ENCODE data around the gene GNAQ.

Gene GNAQ

GRCh38 chr9:77677397-77677796 is 354.2 kb downstream of the GNAQ start:
- DNase-seq: no peak

GRCh38 chr9:77673941-77674791 is 357.4 kb downstream of the GNAQ start:
- no peak for DNase-seq

DNA sequence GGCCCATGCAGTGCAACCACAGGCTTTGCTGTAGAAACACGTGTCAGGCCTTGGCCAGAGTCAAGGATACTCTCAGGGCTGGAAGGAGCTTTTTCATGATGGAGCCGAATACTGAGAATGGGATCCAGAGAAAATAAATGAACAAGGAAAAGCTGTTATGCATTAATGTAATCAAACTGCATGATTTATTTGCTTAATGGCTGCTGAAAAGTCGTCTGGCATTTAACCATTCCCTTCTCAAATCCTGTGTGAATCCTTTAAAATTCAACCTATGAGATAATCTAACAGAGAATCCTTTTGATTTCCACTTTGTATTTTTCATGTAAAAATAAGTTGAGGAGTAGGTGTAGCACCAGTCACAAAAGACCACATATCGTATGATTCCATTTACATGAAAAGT is 359.4 kb downstream of the GNAQ start:
- no peak for DNase-seq

- no peak for DNase-seq
These were observed 364.5 kb downstream of the GNAQ start for GRCh38 chr9:77667151-77667550.

All from NCI-H1092 (cell line).